Hepatic stellate cell (primary cell): ENCODE measurements around the gene RPH3AL.
"Not testable (repeated sequence)": the region's sequence is repeated elsewhere in the genome, so short reads cannot be mapped to it uniquely, and the experiment has no call there.

Source experiments
- DNase-seq: peaks from one replicate; pipeline ENCODE4 v3.0.0; 2011; ENCODE audit warnings: low spot score

The RPH3AL gene

DNA sequence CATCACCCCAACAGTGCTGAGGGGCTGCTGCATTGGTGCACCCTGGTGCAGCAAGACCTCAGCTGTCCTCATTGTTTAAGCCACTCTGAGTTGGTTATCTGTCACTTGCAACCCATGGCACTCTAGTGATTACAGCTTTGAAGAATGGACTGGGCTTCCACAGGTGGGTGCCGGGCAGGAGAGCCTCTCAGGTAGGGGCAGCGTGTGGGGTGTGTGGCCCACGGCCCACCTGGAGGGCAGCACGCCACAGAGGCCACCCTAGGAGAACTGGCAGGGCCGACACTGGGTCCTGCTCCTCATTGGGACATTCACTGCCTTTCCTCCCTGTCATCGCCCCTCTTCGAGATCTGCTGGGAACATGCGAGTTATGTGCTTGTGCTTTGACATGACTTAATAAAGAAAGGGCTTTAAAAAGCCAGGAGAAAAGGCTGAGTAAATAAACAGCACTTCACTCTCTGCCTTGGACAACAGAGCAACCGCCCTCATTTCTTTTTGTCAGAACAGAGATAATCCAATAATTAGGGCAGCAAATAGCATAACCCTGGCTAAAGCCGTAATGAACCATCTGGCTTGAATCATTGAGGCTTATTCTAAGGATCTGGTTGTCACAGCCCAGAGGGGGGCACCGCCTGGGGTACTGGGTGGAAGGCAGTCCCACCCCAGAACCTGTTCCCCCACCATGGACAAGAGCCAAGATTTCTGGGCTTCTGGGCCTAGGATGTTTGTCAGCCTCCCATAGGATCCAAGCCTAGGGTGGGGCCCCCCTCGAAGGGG is 174.1 kb downstream of the RPH3AL start:
- DNase-seq, result no peak

DNA sequence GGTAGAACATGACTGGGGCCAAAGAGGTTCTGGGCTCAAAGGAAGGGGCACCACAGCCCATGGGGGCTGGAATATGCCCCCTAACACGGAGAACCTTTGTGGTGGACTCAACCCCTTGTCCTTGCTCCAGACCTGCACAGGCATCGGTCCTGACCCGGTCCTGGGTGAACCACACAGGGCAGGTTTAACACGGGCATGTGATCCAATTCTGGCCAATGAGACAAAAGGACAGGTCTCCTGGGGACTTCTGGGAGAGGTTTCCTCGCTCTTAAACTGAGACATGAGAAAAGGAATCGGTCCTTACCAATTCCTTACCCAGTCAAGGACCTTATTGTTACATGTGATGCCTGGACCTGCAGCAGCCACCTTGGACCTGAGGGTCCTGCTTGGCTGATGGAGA is 174.8 kb downstream of the RPH3AL start:
- DNase-seq, result no peak

GRCh38 chr17:177155-177554 is 175.5 kb downstream of the RPH3AL start:
- no peak for DNase-seq

DNA sequence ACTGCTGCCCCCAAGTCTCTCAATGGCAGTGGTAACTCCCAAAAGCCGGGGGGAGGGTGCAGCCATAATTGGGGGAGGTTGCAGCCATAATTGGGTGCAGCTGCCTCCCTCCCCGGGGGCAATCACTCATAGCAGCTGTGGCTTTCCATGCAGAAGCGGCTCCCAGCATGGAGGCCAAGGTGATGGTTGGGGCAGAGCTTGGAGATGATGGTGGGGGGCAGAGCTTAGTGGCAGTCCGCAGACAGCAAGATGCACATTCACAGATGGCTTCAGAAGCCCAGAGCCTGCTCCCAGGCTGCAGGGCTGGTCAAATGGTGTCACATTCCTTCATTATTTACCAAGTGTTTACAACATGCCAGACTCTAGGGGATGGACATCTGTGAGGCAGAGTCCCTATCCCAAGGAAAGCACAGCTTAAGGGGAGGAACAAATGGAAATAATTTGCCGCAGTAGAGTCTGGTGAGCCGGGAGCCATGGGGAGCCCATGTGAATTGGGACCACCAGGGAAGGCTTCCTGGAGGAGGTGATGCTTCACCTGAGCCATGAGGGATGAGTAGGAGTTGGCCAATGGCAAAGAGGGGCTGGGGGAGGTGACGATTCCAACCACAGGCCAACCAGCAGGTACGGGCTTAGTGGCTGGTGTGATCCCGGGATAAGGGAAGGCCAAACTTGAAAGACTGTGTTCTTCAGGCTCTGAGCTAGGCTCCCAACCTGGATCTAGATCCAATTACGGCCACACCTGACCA is 179.3 kb downstream of the RPH3AL start:
- DNase-seq, result no peak

DNA sequence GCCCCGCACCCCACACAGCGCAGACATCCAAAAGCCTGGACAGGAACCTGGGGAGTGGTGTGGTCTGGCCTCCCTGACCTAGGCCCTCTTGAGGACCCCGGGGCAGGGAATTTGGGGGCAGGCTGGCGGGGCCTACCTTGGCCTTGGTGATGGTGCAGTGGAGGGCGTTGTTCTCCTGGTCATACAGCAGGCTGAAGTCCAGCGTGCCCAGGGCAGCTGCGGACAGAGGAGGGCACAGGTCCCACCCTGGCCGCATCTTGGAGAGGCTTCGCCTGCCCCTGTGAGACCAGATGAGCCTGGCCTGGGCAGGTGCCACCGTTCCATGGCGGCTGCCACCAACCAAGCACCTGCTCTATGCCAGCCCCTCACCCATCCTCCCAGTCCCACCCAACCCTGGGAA is 180.2 kb downstream of the RPH3AL start:
- no peak for DNase-seq

DNA sequence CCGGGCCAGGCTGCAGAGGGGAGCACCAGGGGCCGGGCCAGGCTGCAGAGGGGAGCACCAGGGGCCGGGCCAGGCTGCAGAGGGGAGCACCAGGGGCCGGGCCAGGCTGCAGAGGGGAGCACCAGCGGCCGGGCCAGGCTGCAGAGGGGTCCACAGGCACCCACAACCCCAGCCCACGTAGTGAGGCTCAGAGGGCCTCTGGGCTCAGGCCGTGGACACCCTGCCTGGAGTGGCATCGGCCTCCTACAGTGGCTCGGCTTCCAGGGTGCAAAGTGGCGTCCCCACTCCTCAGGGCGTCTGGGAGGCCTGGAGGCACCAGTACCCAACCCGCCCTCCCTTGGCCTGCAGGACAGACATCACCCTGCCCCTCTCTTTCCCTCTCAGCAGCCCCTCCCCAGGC is 180.7 kb downstream of the RPH3AL start:
- no peak for DNase-seq

- no peak for DNase-seq
Observed at GRCh38 chr17:170130-170670, 182.4 kb downstream of the RPH3AL start.

GRCh38 chr17:168614-169013 is 184.0 kb downstream of the RPH3AL start:
- DNase-seq, result not testable (repeated sequence)

GRCh38 chr17:165939-166338 is 186.7 kb downstream of the RPH3AL start:
- no peak for DNase-seq

- DNase-seq, result peak; percentile 67
Observed at GRCh38 chr17:164303-165235, 188.0 kb downstream of the RPH3AL start.

DNA sequence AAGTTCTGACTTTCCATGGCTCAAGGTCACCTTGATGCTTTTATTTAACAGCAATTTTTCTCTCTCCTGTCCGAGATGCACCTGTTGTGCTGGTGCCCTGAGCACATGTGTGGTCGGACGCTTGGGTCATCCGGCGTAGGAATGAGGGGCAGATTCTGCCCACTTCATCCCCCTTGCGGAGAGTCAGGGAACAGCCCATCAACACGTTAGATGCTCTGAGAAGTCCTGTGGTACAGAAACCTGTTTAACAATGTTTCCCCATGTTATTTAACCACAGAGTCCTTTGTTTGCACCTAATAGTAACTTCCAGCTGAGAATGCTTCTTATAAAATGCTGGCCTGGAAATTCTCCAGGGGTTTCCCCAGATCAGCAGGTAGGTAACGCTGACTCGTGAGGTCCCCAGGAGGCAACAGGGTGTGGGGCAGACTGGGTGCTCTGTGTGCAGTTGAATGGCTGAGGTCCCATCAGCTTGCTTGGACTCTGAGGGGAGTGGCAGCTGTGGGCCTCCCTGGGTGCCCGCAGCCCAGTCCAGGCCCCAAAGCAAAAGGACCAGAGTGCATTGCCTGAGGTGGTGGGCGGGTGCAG is 189.0 kb downstream of the RPH3AL start:
- DNase-seq, result peak; percentile 54

DNA sequence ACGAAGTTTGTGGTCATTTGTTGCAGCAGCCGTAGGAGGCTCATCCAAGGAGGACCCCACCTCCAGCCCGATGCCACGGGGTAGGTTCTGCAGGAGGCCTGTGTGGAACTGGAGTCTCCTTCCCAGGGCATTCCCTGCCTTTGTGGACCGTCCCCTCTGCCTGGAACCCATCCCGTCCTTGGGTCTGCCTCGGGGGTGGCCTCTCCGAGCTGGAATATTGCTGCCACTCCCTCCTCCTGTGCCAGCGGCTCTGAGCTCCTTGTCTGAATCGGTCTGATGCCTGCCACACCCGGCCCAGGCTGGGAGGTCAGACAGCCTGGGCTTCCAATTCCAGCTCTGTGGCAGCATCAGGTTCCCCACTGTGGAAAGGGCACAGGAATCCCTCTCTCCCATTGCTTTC is 189.9 kb downstream of the RPH3AL start:
- DNase-seq, result no peak
